ENCODE measurements around the gene PDGFRB.

DNA sequence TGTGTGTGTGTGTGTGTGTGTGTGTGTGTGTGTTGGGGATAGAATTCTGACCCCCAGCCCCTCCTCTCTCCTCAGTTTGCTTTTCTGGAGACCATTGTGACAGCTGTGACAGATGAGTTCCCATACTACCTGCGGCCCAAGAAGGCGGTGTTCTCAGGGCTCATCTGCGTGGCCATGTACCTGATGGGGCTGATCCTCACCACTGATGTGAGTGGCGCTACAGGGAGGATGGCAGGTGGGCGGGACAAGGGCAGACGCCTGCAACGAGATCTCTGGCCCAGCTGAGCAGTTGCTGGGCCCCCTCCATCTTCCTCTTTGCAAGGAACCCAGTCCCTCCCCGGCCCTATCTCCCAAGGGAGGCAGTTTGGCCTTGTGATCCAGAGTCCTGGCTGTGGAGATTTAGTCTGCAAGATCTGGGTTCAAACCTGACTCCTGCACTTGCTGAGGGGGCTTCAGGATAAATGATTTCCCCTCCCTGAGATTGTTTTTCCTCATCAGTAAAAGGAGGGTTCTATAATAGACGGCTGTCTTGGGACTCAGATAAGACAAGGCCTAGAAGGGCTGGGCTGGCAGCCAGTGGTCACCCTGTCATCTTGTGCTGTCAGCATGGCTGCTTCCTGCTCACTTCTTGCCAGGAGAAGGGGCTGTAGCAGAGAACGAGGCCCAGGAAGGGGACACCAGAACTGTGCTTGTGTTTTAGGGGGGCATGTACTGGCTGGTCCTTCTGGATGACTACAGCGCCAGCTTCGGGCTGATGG lies 48.4 kb upstream of the PDGFRB start:
- TF ChIP-seq, protein P1, sequence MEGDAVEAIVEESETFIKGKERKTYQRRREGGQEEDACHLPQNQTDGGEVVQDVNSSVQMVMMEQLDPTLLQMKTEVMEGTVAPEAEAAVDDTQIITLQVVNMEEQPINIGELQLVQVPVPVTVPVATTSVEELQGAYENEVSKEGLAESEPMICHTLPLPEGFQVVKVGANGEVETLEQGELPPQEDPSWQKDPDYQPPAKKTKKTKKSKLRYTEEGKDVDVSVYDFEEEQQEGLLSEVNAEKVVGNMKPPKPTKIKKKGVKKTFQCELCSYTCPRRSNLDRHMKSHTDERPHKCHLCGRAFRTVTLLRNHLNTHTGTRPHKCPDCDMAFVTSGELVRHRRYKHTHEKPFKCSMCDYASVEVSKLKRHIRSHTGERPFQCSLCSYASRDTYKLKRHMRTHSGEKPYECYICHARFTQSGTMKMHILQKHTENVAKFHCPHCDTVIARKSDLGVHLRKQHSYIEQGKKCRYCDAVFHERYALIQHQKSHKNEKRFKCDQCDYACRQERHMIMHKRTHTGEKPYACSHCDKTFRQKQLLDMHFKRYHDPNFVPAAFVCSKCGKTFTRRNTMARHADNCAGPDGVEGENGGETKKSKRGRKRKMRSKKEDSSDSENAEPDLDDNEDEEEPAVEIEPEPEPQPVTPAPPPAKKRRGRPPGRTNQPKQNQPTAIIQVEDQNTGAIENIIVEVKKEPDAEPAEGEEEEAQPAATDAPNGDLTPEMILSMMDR (conservative IDR thresholded peaks at IDR 0.05), result no peak
- no peak for TF ChIP-seq EZH2 (IDR thresholded peaks at IDR 0.05; ENCODE audit: low read depth)

Measured in PC-9 (cell line).